Stimulated activated CD4-positive, alpha-beta T cell treated with anti-CD3 and anti-CD28 coated beads, Interleukin-4, amount 100 ng/mL, for 48 hours (primary cell): ENCODE measurements around the gene CERS2.
A peak's percentile ranks its signal among the peaks of the same experiment; 100 is the strongest.

Experiments
- DNase-seq, 2 donors: peaks; one replicate each; pipeline ENCODE4 v3.0.0-alpha.2; 2020; ENCODE audit warnings: low read depth in 2 of 2

Gene CERS2

GRCh38 chr1:150974580-150975478 lies at the start of gene CERS2:
TSS of gene CERS2 (minus strand) at chr1:150974835. CDS start at chr1:150969090, 5,745 bp downstream.
- DNase-seq, result peak; percentile 54 to 65

- no peak for DNase-seq
Measured at GRCh38 chr1:151013518-151013917, 38.9 kb upstream of the CERS2 start.

GRCh38 chr1:151012684-151013471 lies 38.2 kb upstream of the CERS2 start:
- DNase-seq, result no peak

GRCh38 chr1:151011154-151011850 lies 36.7 kb upstream of the CERS2 start:
- DNase-seq, result no peak

GRCh38 chr1:151010346-151010726 lies 35.7 kb upstream of the CERS2 start:
- no peak for DNase-seq

- DNase-seq, result no peak
Measured at GRCh38 chr1:151009674-151010345, 35.2 kb upstream of the CERS2 start.

GRCh38 chr1:151009206-151009587 lies 34.6 kb upstream of the CERS2 start:
- DNase-seq, result no peak

GRCh38 chr1:151008244-151009205 lies 33.9 kb upstream of the CERS2 start, which contains the start of gene PRUNE1:
TSS of gene PRUNE1 (plus strand) at chr1:151008449. CDS start at chr1:151008633, 184 bp downstream.
- DNase-seq, result peak; percentile 97 to 98

GRCh38 chr1:151007853-151008243 lies 33.2 kb upstream of the CERS2 start:
- DNase-seq, result no peak

- no peak for DNase-seq
Measured at GRCh38 chr1:151006327-151007052, 31.9 kb upstream of the CERS2 start, which contains the start of gene MINDY1. TSS of gene MINDY1 (minus strand) at chr1:151006902. CDS start at chr1:151002617, 4,285 bp downstream.

GRCh38 chr1:151005729-151006319 lies 31.2 kb upstream of the CERS2 start:
- DNase-seq, result no peak

GRCh38 chr1:151003180-151003579 lies 28.5 kb upstream of the CERS2 start:
- no peak for DNase-seq

- no peak for DNase-seq
Measured at GRCh38 chr1:151002611-151003010, 28.0 kb upstream of the CERS2 start.

- DNase-seq, result no peak
Measured at GRCh38 chr1:151002051-151002450, 27.4 kb upstream of the CERS2 start.

GRCh38 chr1:151001602-151002001 lies 27.0 kb upstream of the CERS2 start:
- DNase-seq, result no peak

- no peak for DNase-seq
Measured at GRCh38 chr1:151000408-151000807, 25.8 kb upstream of the CERS2 start.

GRCh38 chr1:150999926-151000325 lies 25.3 kb upstream of the CERS2 start:
- no peak for DNase-seq

GRCh38 chr1:150999051-150999674 lies 24.5 kb upstream of the CERS2 start:
- no peak for DNase-seq

GRCh38 chr1:150997949-150998348 lies 23.3 kb upstream of the CERS2 start:
- DNase-seq, result no peak
